ENCODE data around the gene GSTT2. TPM values are rescaled to one million over a fixed set of nuclear protein-coding genes. Genes with fewer than 3 reads are reported as not detected.
"Not testable (repeated sequence)": the region's sequence is repeated elsewhere in the genome, so short reads cannot be mapped to it uniquely, and the experiment has no call there.

Gene GSTT2
- total and polyA plus RNA-seq, 9 donors, result 0.18 to 2.0 (median 0.82) TPM; not detected in 1

DNA sequence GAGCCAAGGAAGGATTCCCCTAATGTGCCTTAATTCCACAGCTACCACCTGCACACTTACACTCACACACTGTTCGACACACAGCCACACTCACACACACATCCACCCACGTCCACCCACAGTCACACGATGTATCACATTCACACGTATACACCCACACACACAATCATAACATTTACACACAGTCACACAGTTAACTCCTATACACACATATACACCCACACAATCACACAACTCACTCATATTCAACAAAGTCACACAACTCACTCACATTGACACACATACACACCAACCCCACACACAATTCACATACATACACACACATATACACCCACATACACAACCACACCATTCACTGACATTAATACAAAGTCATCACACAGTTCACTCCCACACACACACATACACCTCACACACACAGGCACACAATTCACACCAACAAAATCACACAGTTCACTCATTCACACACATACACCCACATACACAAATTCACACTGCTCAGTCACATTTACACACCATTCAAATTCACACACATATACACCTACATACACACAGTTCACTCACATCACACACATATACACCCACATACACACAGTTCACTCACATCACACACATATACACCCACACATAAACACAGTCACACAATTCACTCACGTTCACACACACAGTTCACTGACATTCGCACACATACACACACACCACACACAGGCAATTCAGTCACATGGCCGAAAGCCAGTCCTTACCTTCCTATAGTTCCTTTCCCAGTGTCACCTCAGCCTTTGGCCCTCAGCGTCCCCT lies 25.5 kb upstream of the GSTT2 start:
- not testable (repeated sequence) for H3K4me3 ChIP-seq (ENCODE audit: low read length); H3K36me3 ChIP-seq (ENCODE audit: control insufficient read depth, insufficient read depth, low read length); DNase-seq; H3K4me1 ChIP-seq (ENCODE audit: control insufficient read depth, insufficient read depth, low read length); H3K27me3 ChIP-seq (ENCODE audit: control insufficient read depth, insufficient read depth, low read length); H3K27ac ChIP-seq (ENCODE audit: low read length); H3K9me3 ChIP-seq (replicated peaks; ENCODE audit: control insufficient read depth, low read depth, low read length)
- WGBS (ENCODE audit: insufficient coverage), result 76% methylated on average over 8 of the region's 8 CpGs

DNA sequence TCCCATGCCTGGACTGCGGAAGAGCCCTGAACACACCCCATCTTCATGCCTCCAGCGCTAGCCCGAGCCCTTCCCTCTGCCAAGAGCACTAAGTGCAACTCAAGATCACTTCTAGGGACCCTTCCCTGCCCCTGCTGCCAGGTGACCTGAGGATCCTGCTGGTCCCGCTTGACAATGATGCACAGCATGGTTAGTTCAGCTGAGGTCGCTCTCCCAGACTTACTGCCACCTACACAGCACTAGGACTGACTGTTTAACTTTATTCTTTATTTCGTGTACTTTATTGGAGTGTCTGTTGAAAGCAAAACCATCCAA lies 25.0 kb upstream of the GSTT2 start:
- not testable (repeated sequence) for DNase-seq; H3K36me3 ChIP-seq (ENCODE audit: control insufficient read depth, insufficient read depth, low read length); H3K27me3 ChIP-seq (ENCODE audit: control insufficient read depth, insufficient read depth, low read length); H3K4me3 ChIP-seq (ENCODE audit: low read length); H3K4me1 ChIP-seq (ENCODE audit: control insufficient read depth, insufficient read depth, low read length); H3K9me3 ChIP-seq (replicated peaks; ENCODE audit: control insufficient read depth, low read depth, low read length); H3K27ac ChIP-seq (ENCODE audit: low read length)
- 86% methylated on average over 1 of the region's 6 CpGs for WGBS (ENCODE audit: insufficient coverage)

DNA sequence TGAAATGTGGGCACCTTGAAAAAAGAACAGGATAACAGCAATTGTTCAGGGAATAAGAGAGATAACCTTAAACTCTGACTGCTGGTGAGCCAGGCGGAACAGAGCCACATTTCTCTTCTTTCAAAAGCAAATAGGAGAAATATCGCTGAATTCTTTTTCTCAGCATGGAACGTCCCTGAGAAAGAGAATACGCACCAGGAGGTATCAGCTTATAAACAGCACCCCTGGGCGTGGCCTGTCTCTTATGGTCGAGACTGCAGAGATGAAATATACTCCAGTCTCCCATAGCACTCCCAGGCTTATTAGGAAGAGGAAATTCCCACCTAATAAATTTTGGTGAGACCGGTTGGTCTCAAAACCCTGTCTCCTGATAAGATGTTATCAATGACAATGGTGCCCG lies 24.0 kb upstream of the GSTT2 start:
- WGBS (ENCODE audit: insufficient coverage), result no CpG with 5 or more reads among the region's 8 CpGs
- H3K27ac ChIP-seq (ENCODE audit: low read length); H3K36me3 ChIP-seq (ENCODE audit: control insufficient read depth, insufficient read depth, low read length); H3K4me3 ChIP-seq (ENCODE audit: low read length); DNase-seq; H3K27me3 ChIP-seq (ENCODE audit: control insufficient read depth, insufficient read depth, low read length); H3K9me3 ChIP-seq (replicated peaks; ENCODE audit: control insufficient read depth, low read depth, low read length); H3K4me1 ChIP-seq (ENCODE audit: control insufficient read depth, insufficient read depth, low read length): not testable (repeated sequence)

DNA sequence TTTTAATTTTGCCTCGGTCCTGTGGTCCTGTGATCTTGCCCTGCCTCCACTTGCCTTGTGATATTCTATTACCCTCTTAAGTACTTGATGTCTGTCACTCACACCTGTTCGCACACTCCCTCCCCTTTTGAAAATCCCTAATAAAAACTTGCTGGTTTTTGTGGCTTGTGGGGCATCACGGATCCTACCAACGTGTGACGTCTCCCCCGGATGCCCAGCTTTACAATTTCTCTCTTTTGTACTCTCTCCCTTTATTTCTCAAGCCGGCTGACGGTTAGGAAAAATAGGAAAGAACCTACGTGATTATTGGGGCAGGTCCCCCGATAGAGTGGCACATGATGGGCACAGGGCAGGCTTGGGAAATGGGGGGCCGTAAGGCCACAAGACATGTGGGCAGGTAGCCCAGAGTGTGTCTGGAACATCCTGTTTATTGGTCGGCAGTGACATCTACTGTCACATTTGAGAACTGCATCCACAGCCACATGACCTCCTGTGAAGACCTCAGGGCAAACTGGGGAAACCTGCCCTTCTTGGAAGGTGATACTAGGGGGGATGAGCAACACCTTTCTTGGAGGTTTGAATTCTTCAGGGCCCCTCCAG lies 23.5 kb upstream of the GSTT2 start:
- H3K27ac ChIP-seq (ENCODE audit: low read length); H3K9me3 ChIP-seq (replicated peaks; ENCODE audit: control insufficient read depth, low read depth, low read length); H3K4me3 ChIP-seq (ENCODE audit: low read length); H3K36me3 ChIP-seq (ENCODE audit: control insufficient read depth, insufficient read depth, low read length); H3K27me3 ChIP-seq (ENCODE audit: control insufficient read depth, insufficient read depth, low read length); H3K4me1 ChIP-seq (ENCODE audit: control insufficient read depth, insufficient read depth, low read length): not testable (repeated sequence)
- DNase-seq, result peak; percentile 81
- 5% methylated on average over 4 of the region's 12 CpGs for WGBS (ENCODE audit: insufficient coverage)

DNA sequence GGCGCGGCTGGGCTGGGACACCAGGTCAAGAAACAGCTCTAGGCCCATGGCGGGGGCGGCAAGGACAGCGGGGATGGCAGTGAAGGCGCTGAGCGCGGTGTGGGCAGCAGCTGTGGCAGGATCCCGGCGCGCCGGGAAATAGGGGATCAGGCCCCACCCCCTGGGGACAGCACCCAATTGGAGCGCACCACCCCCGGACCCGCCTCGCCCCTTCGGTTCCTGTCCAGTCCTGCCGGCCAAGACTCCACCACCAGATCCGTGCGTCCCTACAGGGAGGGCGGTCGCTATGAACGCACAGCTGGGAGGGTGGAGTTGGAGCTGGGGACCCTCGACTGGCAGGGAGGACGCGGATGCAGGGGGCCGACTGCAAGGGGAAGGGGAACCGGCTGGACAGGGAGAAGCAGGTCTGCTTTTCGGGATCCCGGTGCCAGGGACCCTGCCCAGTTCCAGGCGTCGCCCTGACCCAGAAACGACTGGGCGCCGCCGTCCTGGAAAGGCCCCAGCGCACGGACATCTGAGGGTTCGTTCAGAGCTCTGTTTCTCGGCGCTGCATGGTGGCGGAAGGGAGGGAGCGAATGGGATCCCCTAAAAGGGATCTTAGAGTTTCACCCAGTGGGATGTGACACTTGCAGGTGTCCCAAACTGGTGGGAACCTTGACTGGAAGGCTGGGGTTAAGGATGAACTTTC lies 18.7 kb upstream of the GSTT2 start, which contains the start of gene GSTT2B:
TSS of gene GSTT2B (minus strand) at position 112 of the 688 bp plus-strand sequence. CDS start at position 48, 64 bp downstream.
- not testable (repeated sequence) for H3K27ac ChIP-seq (ENCODE audit: low read length); DNase-seq; H3K27me3 ChIP-seq (ENCODE audit: control insufficient read depth, insufficient read depth, low read length); H3K36me3 ChIP-seq (ENCODE audit: control insufficient read depth, insufficient read depth, low read length); H3K9me3 ChIP-seq (replicated peaks; ENCODE audit: control insufficient read depth, low read depth, low read length); H3K4me3 ChIP-seq (ENCODE audit: low read length); H3K4me1 ChIP-seq (ENCODE audit: control insufficient read depth, insufficient read depth, low read length)
- no CpG with 5 or more reads among the region's 43 CpGs for WGBS (ENCODE audit: insufficient coverage)

DNA sequence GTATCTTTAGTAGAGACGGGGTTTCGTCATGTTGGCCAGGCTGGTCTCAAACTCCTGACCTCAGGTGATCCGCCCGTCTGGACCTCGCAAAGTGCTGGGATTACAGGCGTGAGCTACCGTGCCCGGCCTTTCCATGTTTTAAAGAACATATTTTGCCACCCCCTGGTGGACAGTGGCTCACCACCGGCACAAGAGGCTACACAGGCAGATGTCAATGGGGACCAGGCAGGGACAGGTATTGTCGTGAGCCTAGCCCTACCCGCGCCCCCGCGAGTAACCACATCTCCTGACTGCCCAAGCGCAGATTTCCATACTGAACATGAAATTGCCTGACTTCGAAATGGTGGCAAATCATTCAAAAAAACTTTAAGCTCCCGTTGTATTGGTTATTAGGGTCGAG lies 13.8 kb upstream of the GSTT2 start:
- no CpG with 5 or more reads among the region's 18 CpGs for WGBS (ENCODE audit: insufficient coverage)
- H3K36me3 ChIP-seq (ENCODE audit: control insufficient read depth, insufficient read depth, low read length), result peaks cover 21% of the 10 kb centered on the region
- not testable (repeated sequence) for H3K27ac ChIP-seq (ENCODE audit: low read length); H3K27me3 ChIP-seq (ENCODE audit: control insufficient read depth, insufficient read depth, low read length); H3K4me3 ChIP-seq (ENCODE audit: low read length); H3K4me1 ChIP-seq (ENCODE audit: control insufficient read depth, insufficient read depth, low read length); H3K9me3 ChIP-seq (replicated peaks; ENCODE audit: control insufficient read depth, low read depth, low read length); DNase-seq

DNA sequence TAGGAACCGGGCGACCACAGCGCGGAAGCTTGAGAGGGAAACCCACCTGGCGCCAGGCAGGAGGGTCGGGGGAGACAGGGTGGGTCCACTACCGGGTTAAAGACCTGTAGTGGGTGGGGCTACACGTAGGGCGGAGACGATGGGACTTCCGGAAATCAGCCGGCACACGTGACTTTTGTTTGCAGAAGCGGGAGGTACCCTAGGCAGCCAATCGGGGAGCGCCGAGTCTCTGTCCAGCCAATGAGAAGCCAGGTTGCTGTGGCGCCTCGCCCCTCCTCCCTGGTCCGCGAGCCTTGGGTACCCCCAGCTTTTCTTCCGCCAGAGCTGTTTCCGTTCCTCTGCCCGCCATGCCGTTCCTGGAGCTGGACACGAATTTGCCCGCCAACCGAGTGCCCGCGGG lies 13.4 kb upstream of the GSTT2 start, which contains the start of gene DDTL:
TSS of gene DDTL (plus strand) at position 321 of the 400 bp plus-strand sequence. CDS start at position 348, 27 bp downstream.
- DNase-seq; H3K27me3 ChIP-seq (ENCODE audit: control insufficient read depth, insufficient read depth, low read length); H3K4me1 ChIP-seq (ENCODE audit: control insufficient read depth, insufficient read depth, low read length); H3K9me3 ChIP-seq (replicated peaks; ENCODE audit: control insufficient read depth, low read depth, low read length); H3K4me3 ChIP-seq (ENCODE audit: low read length); H3K27ac ChIP-seq (ENCODE audit: low read length): not testable (repeated sequence)
- WGBS (ENCODE audit: insufficient coverage), result no CpG with 5 or more reads among the region's 30 CpGs
- H3K36me3 ChIP-seq (ENCODE audit: control insufficient read depth, insufficient read depth, low read length), result peaks cover 26% of the 10 kb centered on the region

DNA sequence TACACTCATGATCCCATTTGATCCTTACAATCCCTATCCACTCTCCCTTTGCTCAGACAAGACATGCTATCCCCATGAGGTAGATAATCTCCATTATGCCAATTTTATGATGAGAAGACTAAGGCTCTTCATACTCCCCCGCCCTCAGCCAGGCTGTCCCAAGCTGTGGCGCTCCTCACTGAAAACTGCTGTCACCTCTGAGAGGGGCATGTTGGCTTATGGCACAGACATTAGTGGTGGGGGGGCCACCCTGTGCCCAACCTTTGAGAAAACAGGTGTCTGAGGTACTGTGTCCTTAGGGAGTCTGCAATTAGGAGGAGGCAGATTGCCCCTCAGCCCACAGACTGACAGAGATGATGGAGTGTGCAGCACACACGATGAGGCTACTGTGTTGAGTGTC lies 10.9 kb upstream of the GSTT2 start:
- Histone ChIP-seq H3K4me3 (ENCODE audit: low read length) (no peak overlapping the region), H3K4me1 (ENCODE audit: control insufficient read depth, insufficient read depth, low read length) (peaks cover 2% of the 10 kb centered on the region), H3K36me3 (ENCODE audit: control insufficient read depth, insufficient read depth, low read length) (peaks cover 30% of the 10 kb centered on the region), H3K27ac (ENCODE audit: low read length) (no peak overlapping the region), H3K9me3 (replicated peaks; ENCODE audit: control insufficient read depth, low read depth, low read length) (no peaks in the 10 kb centered on the region), H3K27me3 (ENCODE audit: control insufficient read depth, insufficient read depth, low read length) (no peaks in the 10 kb centered on the region)
- DNase-seq, result no peak
- WGBS (ENCODE audit: insufficient coverage), result 86% methylated on average over 1 of the region's 3 CpGs

DNA sequence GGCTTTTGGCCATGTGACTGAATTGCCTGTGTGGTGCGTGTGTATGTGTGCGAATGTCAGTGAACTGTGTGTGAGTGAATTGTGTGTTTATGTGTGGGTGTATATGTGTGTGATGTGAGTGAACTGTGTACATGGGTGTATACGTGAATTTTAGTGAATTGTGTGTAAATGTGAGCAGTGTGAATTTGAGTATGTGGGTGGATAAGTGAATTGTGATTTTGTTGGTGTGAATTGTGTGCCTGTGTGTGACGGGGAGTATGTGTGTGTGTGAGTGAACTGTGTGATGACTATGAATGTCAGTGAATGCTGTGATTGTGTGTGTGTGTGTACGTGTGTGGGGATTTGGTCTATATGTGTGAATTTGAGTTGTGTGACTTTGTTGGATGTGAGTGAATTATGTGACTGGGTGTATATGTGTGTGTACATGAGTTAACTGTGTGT lies 9.7 kb upstream of the GSTT2 start:
- WGBS (ENCODE audit: insufficient coverage), result 80% methylated on average over 5 of the region's 5 CpGs
- DNase-seq, result no peak
- Histone ChIP-seq H3K9me3 (replicated peaks; ENCODE audit: control insufficient read depth, low read depth, low read length) (no peaks in the 10 kb centered on the region), H3K27me3 (ENCODE audit: control insufficient read depth, insufficient read depth, low read length) (no peaks in the 10 kb centered on the region), H3K4me3 (ENCODE audit: low read length) (no peak overlapping the region), H3K27ac (ENCODE audit: low read length) (no peak overlapping the region), H3K4me1 (ENCODE audit: control insufficient read depth, insufficient read depth, low read length) (peaks cover 2% of the 10 kb centered on the region), H3K36me3 (ENCODE audit: control insufficient read depth, insufficient read depth, low read length) (peaks cover 30% of the 10 kb centered on the region)

DNA sequence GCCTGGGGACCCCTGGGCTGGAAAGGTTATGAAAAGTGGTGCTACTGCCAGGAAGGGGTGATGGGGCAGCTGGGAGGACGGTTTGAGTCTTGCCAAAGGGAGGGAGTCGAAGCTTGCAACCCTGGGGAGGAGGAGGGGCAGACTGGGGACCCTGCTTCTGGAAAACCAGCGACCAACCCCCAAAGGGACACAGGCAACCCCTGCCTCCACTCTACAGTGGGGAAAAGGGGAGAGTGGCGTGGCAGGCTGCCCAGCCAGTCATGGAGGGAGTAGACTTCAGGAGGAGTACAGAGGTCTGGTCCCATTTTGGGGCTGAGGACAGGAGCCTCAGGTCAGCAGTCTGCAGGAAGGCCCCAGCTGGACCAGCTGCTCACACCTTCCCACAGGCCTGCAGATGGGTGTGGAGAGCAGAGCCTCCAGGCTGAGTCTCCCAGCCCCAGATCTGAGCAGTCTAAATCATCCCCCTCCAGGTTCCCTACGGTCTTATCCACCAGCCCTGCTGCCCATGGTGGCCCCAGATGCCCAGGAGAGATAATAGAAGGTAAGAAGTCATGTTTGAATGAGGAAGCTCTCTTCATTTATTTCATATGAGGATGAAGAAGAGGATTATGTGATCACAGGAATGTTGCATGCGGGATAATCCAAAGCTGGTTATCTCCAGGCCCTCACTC lies 9.0 kb upstream of the GSTT2 start:
- DNase-seq, result no peak

More for the DNA sequence above, 9.0 kb upstream of the GSTT2 start:
- no peak overlapping the region for H3K27ac ChIP-seq (ENCODE audit: low read length)
- H3K9me3 ChIP-seq (replicated peaks; ENCODE audit: control insufficient read depth, low read depth, low read length), result no peaks in the 10 kb centered on the region
- no peak overlapping the region for H3K4me3 ChIP-seq (ENCODE audit: low read length)
- 77% methylated on average over 3 of the region's 6 CpGs for WGBS (ENCODE audit: insufficient coverage)
- peaks cover 30% of the 10 kb centered on the region for H3K36me3 ChIP-seq (ENCODE audit: control insufficient read depth, insufficient read depth, low read length)
- H3K27me3 ChIP-seq (ENCODE audit: control insufficient read depth, insufficient read depth, low read length), result no peaks in the 10 kb centered on the region
- peaks cover 2% of the 10 kb centered on the region for H3K4me1 ChIP-seq (ENCODE audit: control insufficient read depth, insufficient read depth, low read length)
